Skin epidermis (tissue), 12 donors: ENCODE data around the gene AKR1C3.
"Not testable (repeated sequence)": the region's sequence is repeated elsewhere in the genome, so short reads cannot be mapped to it uniquely, and the experiment has no call there.

Source experiments
- H3K27ac ChIP-seq, 21 experiments: fragments of 200-600 bp; sonication (generic) in 11 of 21; one replicate each; pipeline ENCODE4 v1.5.0; 2020; ENCODE audit warnings: mild to moderate bottlenecking in 3 of 21, inconsistent platforms in 2 of 21, moderate library complexity in 2 of 21
- H3K4me3 ChIP-seq, 7 experiments: fragments of 200-600 bp; sonication (generic) in 2 of 7; one replicate each; pipeline ENCODE4 v1.5.0; 2020; ENCODE audit warnings: inconsistent platforms in 2 of 7, mild to moderate bottlenecking in 2 of 7, moderate library complexity in 1 of 7

The AKR1C3 gene

DNA sequence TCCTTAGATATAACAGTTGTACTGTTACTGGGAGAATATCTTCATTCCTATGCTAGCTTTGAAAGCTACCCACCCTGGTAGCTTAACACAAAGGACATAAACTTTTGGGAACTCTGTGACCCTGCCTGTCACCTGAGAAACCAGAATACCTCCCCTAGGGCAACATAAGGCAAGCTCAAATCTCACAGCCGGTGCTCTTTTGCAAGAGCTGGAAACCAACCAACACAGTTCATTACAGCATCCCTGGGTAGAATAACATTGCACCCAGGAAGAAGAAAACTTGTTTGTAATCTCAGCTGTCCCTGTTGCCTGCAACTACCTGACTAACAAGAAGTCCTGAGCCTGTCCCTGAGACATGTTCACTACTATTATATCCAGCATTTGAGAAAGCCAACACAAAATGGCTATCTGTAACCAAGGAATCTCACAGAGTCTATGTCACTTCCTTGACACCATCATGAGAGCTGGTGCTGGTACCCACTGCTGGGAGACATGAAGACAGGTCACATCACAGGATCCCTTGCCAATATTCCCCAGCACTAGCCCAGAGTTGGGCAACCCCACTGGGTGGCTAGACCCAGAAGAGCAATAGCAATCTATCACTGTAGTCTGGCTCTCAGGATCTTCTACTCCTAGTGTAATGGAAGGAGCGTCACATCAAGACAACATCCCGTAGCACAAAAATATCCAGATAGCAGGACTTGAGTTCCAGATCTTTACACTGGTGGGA, 31.3 kb downstream of the AKR1C3 start:
- Histone ChIP-seq H3K27ac (no peak overlapping the region), H3K4me3 (no peak overlapping the region)

DNA sequence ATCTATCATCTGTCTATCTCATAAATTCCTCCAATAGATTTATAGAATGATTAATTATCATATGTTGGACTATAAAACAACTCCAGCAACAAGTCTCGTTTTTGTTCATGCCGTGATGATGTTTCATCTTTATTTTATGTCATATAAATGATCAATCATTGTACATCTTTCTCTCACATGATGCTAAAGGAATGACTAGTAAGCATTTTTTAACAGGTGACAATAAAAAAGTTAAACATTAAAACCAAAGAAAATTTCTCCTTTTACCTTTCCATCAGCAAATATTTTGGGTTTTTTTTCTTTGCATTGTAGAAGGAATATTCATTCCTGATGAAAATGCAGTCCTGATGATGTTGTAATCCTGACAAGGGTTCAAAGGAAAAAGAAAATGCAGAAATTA, 41.4 kb downstream of the AKR1C3 start:
- no peak overlapping the region for H3K27ac ChIP-seq
- no peak overlapping the region for H3K4me3 ChIP-seq

DNA sequence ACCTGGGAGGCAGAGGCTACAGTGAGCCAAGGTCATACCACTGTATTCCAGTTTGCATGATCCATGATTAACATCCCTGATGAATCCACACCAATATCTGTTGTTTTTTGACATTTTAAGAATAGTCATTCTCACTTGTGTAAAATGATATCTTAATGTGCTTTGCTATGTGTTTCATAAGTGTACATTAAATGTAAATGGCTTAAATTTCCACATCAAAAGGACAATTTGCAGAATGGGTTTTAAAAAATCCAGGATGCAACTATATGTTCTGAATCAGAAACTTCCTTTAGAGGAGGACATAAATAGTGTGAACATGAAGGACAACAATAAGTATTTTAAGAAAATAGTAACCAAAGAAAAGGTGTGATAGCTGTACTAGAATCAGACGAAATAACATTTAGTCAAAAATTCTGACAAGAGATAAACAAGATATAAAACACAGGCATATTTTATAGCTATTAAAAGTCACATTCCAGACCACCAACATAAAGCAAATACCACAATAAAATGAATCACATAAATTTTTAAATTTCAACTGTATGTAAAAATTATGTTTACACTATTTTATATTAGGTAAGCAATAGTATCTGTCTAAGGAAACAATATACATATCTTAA, 42.4 kb downstream of the AKR1C3 start:
- H3K27ac ChIP-seq = no peak overlapping the region
- H3K4me3 ChIP-seq = no peak overlapping the region

DNA sequence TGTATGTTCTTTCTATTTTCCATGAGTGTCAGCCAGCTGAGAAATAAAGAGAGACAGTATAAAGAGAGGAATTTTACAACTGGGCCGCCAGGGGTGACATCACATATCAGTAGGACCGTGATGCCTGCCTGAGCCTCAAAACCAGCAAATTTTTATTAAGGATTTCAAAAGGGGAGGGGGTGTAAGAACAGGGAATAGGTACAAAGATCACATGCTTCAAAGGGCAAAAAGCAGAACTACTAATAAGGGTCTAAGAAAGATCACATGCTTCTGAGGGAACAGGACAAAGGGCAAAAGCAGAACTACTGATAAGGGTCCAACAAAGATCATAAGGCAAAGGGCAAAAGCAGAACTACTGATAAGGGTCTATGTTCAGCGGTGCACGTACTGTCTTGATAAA, 43.5 kb downstream of the AKR1C3 start:
- not testable (repeated sequence) for H3K4me3 ChIP-seq, H3K27ac ChIP-seq

DNA sequence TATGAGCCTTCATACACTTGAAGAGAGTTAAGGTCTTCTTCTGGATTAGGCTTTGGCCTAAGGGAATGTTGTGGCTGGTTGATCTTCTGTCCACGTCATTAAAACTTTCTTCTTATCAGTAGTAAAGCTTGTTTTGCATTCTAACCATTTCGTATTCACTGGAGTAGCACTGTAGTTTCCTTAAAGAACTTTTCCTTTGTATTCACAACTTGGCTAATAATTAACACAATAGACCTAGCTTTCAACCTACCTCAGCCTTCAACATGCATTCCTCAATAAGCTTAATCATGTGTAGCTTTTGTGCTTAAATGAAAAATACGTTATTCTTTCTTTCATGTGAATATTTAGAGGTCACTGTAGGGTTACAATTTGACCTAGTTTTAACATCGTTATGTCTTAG, 48.0 kb downstream of the AKR1C3 start:
- H3K27ac ChIP-seq = no peak overlapping the region
- H3K4me3 ChIP-seq = no peak overlapping the region

DNA sequence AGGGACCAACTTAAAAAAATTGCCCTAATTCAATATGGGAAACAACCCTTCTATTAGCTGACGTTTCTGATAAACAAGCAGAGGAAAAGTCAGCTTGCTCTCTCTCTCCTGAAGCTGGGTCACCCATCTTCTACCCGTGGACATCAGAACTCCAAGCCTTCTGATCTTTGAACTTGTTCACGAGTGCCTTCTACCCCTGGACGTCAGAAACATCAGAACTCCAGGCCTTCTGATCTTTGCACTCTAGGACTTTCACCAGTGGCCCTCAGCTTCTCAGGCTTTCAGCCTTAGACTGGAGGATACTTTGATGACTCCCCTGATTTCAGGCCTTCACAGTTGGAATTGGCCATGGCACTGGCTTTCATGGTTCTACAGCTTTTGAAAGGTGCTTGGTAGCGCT, 48.9 kb downstream of the AKR1C3 start:
- no peak overlapping the region for H3K4me3 ChIP-seq

DNA sequence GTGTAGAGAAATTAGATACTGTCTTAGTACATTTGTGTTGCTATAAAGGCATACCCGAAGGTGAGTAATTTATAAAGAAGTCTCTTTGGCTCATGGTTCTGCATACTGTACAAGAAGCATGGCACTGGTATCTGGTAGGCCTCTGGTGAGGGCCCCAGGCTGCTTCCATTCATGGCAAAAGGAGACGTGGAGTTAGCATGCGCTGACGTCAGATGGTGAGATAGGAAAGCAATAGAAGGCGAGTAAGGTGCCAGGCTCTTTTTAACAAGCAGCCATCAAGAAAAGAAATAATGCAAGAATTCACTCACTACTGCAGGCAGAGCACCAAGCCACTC, 52.7 kb downstream of the AKR1C3 start:
- no peak overlapping the region for H3K4me3 ChIP-seq
- H3K27ac ChIP-seq = no peak overlapping the region

More for the DNA sequence above, 48.9 kb downstream of the AKR1C3 start:
- no peak overlapping the region for H3K27ac ChIP-seq

DNA sequence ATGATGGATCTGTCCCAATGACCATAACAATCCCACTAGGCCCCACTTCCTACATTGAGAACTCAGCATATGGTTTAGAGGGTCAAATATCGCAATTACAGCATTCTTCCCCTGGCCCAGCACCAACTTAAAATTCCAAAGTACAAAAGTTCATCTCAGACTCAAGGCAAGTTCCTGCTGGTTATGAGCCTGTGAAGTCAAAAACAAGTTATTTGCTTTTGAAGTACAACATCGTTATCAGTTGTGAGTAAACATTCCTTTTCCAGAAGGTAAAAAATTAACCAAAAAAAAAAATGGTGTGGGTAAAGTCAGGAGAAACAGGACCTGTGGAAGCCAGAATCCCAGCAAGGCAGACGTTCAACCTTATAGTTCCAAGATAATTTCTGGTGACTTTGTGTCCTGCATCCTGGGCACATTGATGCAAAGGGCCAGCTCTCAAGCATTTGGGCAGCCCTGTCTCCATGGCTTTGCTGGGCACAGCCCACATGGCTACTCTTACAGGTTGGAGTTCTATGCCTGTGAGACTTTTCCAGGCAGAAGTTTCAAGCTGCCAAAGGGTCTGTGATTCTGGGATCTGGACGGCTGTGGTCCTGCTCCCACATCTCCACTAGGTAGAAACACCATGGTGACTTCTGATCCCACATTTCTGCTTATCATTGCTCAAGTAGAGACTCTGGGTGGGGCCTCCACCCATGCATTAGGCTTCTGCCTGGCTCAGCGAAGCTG, 53.2 kb downstream of the AKR1C3 start:
- no peak overlapping the region for H3K27ac ChIP-seq
- H3K4me3 ChIP-seq = no peak overlapping the region

DNA sequence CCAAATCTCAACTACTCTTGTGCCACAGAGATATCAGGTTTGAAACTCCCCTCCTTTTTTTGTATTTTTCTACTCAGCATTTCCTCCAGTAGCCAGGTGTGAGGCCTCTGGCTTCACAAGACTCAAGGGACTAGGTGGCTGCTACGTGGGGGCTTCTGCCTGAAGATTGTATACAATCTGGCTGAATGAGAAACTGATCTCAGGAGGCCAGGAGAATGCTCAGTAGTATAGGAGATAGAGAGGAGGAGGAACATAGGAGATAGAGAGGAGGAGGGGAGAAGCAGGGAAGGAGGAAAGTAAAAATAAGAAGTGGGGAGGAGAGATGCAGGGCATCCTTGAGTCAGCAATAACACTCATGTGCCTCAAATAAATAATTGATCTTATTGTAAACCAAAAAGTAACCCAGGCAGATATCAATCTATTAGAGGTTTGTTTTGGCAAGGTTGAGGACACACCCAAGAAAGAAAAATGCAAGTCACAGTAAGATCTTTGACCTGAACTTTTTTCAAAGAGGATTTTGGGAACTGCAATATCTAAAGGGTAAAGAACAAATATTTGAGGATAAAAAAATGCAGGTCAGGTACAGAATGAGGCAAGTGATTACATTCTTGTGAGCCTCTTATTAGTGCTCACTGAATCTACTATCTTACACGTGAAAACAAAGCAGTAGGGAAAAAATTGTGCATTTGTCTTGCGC, 53.9 kb downstream of the AKR1C3 start:
- H3K4me3 ChIP-seq = no peak overlapping the region
- no peak overlapping the region for H3K27ac ChIP-seq

DNA sequence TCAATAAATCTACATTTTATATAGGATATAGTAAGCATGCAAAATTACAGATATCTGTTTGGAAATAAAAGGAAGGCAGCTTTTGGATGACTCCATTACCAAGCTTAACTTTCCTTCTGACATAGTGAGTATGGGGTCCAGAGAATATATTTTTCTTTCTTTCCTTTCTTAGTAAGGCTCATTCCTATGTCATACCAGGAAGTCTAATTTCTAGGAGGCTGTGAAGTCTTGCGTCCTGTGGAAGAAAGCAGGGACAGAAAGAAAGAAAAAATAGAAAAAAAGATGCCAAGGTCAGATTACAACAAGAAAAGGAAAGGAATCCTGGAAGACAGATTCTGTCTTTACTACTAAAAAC, 54.4 kb downstream of the AKR1C3 start:
- Histone ChIP-seq H3K27ac (no peak overlapping the region), H3K4me3 (no peak overlapping the region)

DNA sequence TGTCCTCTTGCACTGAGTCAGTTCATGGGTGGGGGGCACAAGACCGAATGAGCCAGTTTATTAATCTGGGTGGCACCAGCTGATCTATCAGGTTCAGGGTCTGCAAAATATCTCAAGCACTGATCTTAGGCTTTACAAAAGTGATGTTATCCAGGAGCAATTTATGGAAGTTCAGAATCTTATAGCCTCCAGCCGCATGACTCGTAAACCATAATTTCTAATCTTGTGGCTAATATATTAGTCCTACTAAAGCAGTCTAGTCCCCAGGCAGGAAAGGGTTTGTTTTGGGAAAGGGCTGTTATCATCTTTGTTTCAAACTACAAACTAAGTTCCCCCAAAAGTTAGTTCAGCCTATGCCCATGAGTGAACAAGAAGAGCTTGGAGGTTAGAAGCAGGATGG, 56.9 kb downstream of the AKR1C3 start:
- Histone ChIP-seq H3K4me3 (no peak overlapping the region), H3K27ac (no peak overlapping the region)

DNA sequence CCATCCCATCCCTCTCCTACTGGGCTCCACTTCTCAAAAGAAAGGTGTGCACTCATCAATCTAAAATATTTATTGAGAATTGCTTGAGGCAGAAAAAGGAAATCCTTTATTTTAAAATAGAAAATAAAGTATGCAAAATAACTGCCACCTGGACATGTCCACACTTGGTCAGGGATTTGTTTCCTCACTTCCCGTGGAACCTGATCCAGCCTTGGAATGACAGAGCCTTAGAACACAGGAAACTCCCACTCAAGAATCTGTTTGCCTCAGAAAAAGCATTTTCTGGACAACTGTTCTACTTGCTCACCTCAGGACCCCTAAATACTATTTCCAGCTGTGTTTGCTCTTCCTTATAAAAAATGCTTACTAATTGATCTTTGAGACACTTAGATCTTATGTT, 61.7 kb downstream of the AKR1C3 start:
- Histone ChIP-seq H3K4me3 (no peak overlapping the region), H3K27ac (no peak overlapping the region)
